ENCODE results near the gene FXYD3.

- TF ChIP-seq, protein P1, sequence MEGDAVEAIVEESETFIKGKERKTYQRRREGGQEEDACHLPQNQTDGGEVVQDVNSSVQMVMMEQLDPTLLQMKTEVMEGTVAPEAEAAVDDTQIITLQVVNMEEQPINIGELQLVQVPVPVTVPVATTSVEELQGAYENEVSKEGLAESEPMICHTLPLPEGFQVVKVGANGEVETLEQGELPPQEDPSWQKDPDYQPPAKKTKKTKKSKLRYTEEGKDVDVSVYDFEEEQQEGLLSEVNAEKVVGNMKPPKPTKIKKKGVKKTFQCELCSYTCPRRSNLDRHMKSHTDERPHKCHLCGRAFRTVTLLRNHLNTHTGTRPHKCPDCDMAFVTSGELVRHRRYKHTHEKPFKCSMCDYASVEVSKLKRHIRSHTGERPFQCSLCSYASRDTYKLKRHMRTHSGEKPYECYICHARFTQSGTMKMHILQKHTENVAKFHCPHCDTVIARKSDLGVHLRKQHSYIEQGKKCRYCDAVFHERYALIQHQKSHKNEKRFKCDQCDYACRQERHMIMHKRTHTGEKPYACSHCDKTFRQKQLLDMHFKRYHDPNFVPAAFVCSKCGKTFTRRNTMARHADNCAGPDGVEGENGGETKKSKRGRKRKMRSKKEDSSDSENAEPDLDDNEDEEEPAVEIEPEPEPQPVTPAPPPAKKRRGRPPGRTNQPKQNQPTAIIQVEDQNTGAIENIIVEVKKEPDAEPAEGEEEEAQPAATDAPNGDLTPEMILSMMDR (conservative IDR thresholded peaks at IDR 0.05; ENCODE audit: low read length) = no peak
- TF ChIP-seq EZH2phosphoT487 (IDR thresholded peaks at IDR 0.05; ENCODE audit: borderline replicate concordance, low read depth, low read length) = no peak
Observed at GRCh38 chr19:35155441-35155840, 39.8 kb downstream of the FXYD3 start.

Measured in OCI-LY7 (cell line).